ENCODE results near the gene USP36. TPM values are rescaled to one million over a fixed set of nuclear protein-coding genes. Genes with fewer than 3 reads are reported as not detected.

The USP36 gene
- total and polyA plus RNA-seq, 4 donors: 8.0 to 20.7 (median 10.5) TPM

GRCh38 chr17:78781104-78781892 is 59.3 kb downstream of the USP36 start:
- peak overlapping the region; percentile 69 to 88 for H3K9ac ChIP-seq (ENCODE audit: low read depth in 1 of 2, low read length in 2 of 2)
- no peaks in the 10 kb centered on the region for H3K27me3 ChIP-seq (ENCODE audit: control insufficient read depth in 4 of 4, insufficient read depth in 4 of 4, low read length in 3 of 4)
- H3K4me1 ChIP-seq (ENCODE audit: control insufficient read depth in 4 of 4, insufficient read depth in 4 of 4, low read length in 3 of 4): peaks cover 0 to 26% (median 18%) of the 10 kb centered on the region in 4 donors
- H3K4me3 ChIP-seq (ENCODE audit: low read depth in 1 of 3, low read length in 3 of 3): peak overlapping the region; percentile 66 to 97 (median 72)
- peak; percentile 70 for DNase-seq (ENCODE audit: low spot score)
- WGBS: under 1% methylated on average over 68 of the region's 68 CpGs
- no peaks in the 10 kb centered on the region for H3K9me3 ChIP-seq (ENCODE audit: control insufficient read depth in 4 of 4, low read length in 3 of 4)
- TF ChIP-seq JUND (IDR thresholded peaks at IDR 0.05) (no peak), MAX (IDR thresholded peaks at IDR 0.05) (no peak), SP1 (IDR thresholded peaks at IDR 0.05) (peak; percentile 32), RAD21 (IDR thresholded peaks at IDR 0.05) (peak in 1 of 2 donors; percentile 17), CTCF (IDR thresholded peaks at IDR 0.05; ENCODE audit: low read depth, low read length, missing input control) (no peak), EGR1 (IDR thresholded peaks at IDR 0.05; ENCODE audit: low read depth in 2 of 2) (no peak), RXRA (IDR thresholded peaks at IDR 0.05) (peak; percentile 11 to 29), GABPA (IDR thresholded peaks at IDR 0.05 in 1 of 2, conservative IDR thresholded peaks at IDR 0.05 in 1 of 2) (no peak), NR2F2 (IDR thresholded peaks at IDR 0.05) (no peak), HNF4A (conservative IDR thresholded peaks at IDR 0.05) (peak; percentile 59 to 64), FOXA2 (IDR thresholded peaks at IDR 0.05) (no peak), ATF3 (IDR thresholded peaks at IDR 0.05) (no peak), ZBTB33 (IDR thresholded peaks at IDR 0.05) (no peak), HNF4G (IDR thresholded peaks at IDR 0.05) (no peak), FOXA1 (IDR thresholded peaks at IDR 0.05) (no peak), TAF1 (conservative IDR thresholded peaks at IDR 0.05) (no peak), YY1 (IDR thresholded peaks at IDR 0.05) (peak; percentile 35), REST (IDR thresholded peaks at IDR 0.05) (no peak)
- no peaks in the 10 kb centered on the region for H3K36me3 ChIP-seq (ENCODE audit: control insufficient read depth in 4 of 4, insufficient read depth in 3 of 4, low read depth in 1 of 4, low read length in 3 of 4)
- H3K27ac ChIP-seq (ENCODE audit: low read depth in 1 of 2, low read length in 2 of 2): peak overlapping the region; percentile 92 to 93
